ENCODE results near the gene HES7.

The HES7 gene

GRCh38 chr17:8100763-8101162 lies 23.1 kb downstream of the HES7 start:
- TF ChIP-seq POLR2A (IDR thresholded peaks at IDR 0.05; ENCODE audit: low read length) (no peak), GATA1 (IDR thresholded peaks at IDR 0.05; ENCODE audit: low read depth, low read length) (no peak)
- DNase-seq: no peak

GRCh38 chr17:8100111-8100510 lies 23.8 kb downstream of the HES7 start:
- no peak for DNase-seq
- TF ChIP-seq POLR2A (IDR thresholded peaks at IDR 0.05; ENCODE audit: low read length) (no peak), GATA1 (IDR thresholded peaks at IDR 0.05; ENCODE audit: low read depth, low read length) (no peak)

GRCh38 chr17:8096541-8096940 lies 27.4 kb downstream of the HES7 start:
- TF ChIP-seq GATA1 (IDR thresholded peaks at IDR 0.05; ENCODE audit: low read depth, low read length): no peak
- no peak for TF ChIP-seq POLR2A (IDR thresholded peaks at IDR 0.05; ENCODE audit: low read length)
- DNase-seq: no peak

- DNase-seq: no peak
- TF ChIP-seq POLR2A (IDR thresholded peaks at IDR 0.05; ENCODE audit: low read length) (no peak), GATA1 (IDR thresholded peaks at IDR 0.05; ENCODE audit: low read depth, low read length) (no peak)
These were observed 28.5 kb downstream of the HES7 start for GRCh38 chr17:8095361-8095760.

GRCh38 chr17:8091033-8091687 lies 32.7 kb downstream of the HES7 start:
- DNase-seq: no peak
- TF ChIP-seq POLR2A (IDR thresholded peaks at IDR 0.05; ENCODE audit: low read length) (no peak), GATA1 (IDR thresholded peaks at IDR 0.05; ENCODE audit: low read depth, low read length) (no peak)

- TF ChIP-seq GATA1 (IDR thresholded peaks at IDR 0.05; ENCODE audit: low read depth, low read length): no peak
- TF ChIP-seq POLR2A (IDR thresholded peaks at IDR 0.05; ENCODE audit: low read length): no peak
- DNase-seq: no peak
These were observed 34.2 kb downstream of the HES7 start for GRCh38 chr17:8089728-8090127.

- TF ChIP-seq POLR2A (IDR thresholded peaks at IDR 0.05; ENCODE audit: low read length) (no peak), GATA1 (IDR thresholded peaks at IDR 0.05; ENCODE audit: low read depth, low read length) (no peak)
- DNase-seq: no peak
These were observed 36.0 kb downstream of the HES7 start for GRCh38 chr17:8087952-8088230.

- DNase-seq: peak; percentile 29 to 33
- TF ChIP-seq GATA1 (IDR thresholded peaks at IDR 0.05; ENCODE audit: low read depth, low read length) (no peak), POLR2A (IDR thresholded peaks at IDR 0.05; ENCODE audit: low read length) (no peak)
These were observed 36.6 kb downstream of the HES7 start, which contains the start of gene ALOX12B for GRCh38 chr17:8087075-8087951. Gene ALOX12B (minus strand): TSS chr17:8087716. CDS start chr17:8087442, 274 bp downstream.

- no peak for DNase-seq
- TF ChIP-seq GATA1 (IDR thresholded peaks at IDR 0.05; ENCODE audit: low read depth, low read length) (no peak), POLR2A (IDR thresholded peaks at IDR 0.05; ENCODE audit: low read length) (no peak)
These were observed 39.7 kb downstream of the HES7 start for GRCh38 chr17:8084250-8084649.

- DNase-seq: no peak
- TF ChIP-seq GATA1 (IDR thresholded peaks at IDR 0.05; ENCODE audit: low read depth, low read length) (no peak), POLR2A (IDR thresholded peaks at IDR 0.05; ENCODE audit: low read length) (no peak)
These were observed 41.6 kb downstream of the HES7 start for GRCh38 chr17:8082292-8082691.

GRCh38 chr17:8081876-8082275 lies 42.0 kb downstream of the HES7 start:
- DNase-seq: no peak
- TF ChIP-seq GATA1 (IDR thresholded peaks at IDR 0.05; ENCODE audit: low read depth, low read length) (no peak), POLR2A (IDR thresholded peaks at IDR 0.05; ENCODE audit: low read length) (no peak)

- no peak for DNase-seq
- TF ChIP-seq GATA1 (IDR thresholded peaks at IDR 0.05; ENCODE audit: low read depth, low read length) (no peak), POLR2A (IDR thresholded peaks at IDR 0.05; ENCODE audit: low read length) (no peak)
These were observed 43.1 kb downstream of the HES7 start for GRCh38 chr17:8080799-8081219.

GRCh38 chr17:8080208-8080798 lies 43.6 kb downstream of the HES7 start:
- no peak for DNase-seq
- TF ChIP-seq POLR2A (IDR thresholded peaks at IDR 0.05; ENCODE audit: low read length) (no peak), GATA1 (IDR thresholded peaks at IDR 0.05; ENCODE audit: low read depth, low read length) (no peak)
